ENCODE data around the gene KCNH1. TPM values are rescaled to one million over a fixed set of nuclear protein-coding genes. Genes with fewer than 3 reads are reported as not detected.
"Not testable (repeated sequence)": the region's sequence is repeated elsewhere in the genome, so short reads cannot be mapped to it uniquely, and the experiment has no call there.

KCNH1 gene
- polyA plus RNA-seq, 4 donors: 0.21 to 0.37 (median 0.30) TPM

- DNase-seq (ENCODE audit: low read depth in 4 of 4, low spot score in 3 of 4): no peak
Measured at GRCh38 chr1:211099393-211099792, 34.6 kb downstream of the KCNH1 start.

- no peak for DNase-seq (ENCODE audit: low read depth in 4 of 4, low spot score in 3 of 4)
Measured at GRCh38 chr1:211095381-211095780, 38.6 kb downstream of the KCNH1 start.

DNA sequence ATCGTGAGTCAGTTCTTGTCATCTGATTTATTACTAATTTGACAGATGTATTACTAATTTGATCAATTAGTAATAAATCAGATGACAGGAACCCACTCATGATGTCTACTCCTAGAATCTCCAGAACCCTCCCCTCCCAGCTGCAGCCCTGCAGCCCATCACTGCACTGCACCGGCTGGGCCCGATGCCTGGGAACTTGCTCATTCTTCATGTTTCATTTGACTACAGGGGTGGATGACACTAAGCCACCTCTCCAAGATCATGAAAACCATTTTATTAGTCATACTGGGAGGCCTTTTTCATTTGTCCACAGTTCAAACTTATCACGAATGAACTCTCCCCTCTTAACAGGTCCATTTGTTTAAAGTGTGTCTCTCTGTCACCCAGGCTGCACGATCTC lies 41.0 kb downstream of the KCNH1 start:
- no peak for DNase-seq (ENCODE audit: low read depth in 4 of 4, low spot score in 3 of 4)

DNA sequence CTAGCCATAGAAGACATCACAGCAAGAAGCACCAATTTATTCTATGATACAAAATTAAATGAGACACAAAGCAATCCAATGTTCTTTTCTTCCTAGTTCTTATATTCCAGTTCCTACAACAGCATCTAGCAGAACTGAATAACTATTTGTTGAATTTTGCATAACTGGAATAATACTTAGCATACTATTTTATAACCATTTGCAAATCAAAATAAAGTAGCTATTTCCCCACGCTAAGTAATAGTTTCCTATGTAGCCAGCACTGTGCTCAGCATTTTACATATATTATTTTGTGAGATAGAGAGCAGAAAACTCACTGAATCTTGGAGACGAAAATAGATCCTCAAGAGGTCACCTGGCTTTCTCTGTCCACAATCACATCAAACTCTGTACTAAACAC lies 42.1 kb downstream of the KCNH1 start:
- DNase-seq (ENCODE audit: low read depth in 4 of 4, low spot score in 3 of 4): no peak

DNA sequence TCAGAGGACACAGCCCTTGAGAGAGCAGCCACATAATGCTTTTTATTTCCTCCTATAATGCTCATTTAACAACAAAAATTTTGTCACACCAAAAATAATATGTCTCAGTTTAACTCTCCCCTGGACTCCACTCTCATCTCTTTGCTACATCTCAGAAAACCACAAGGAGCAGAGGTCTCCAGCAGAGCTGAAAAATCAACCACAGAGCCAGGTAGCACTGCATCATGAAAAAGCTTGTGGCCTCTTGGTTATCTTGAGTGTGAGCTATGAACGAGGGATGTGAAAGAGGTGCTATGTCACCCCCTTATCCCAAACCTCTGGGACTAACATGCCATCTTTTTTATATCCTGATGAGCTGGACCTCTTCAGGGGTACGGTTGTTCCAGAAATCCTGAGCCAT lies 44.4 kb downstream of the KCNH1 start:
- DNase-seq (ENCODE audit: low read depth in 4 of 4, low spot score in 3 of 4): no peak

DNA sequence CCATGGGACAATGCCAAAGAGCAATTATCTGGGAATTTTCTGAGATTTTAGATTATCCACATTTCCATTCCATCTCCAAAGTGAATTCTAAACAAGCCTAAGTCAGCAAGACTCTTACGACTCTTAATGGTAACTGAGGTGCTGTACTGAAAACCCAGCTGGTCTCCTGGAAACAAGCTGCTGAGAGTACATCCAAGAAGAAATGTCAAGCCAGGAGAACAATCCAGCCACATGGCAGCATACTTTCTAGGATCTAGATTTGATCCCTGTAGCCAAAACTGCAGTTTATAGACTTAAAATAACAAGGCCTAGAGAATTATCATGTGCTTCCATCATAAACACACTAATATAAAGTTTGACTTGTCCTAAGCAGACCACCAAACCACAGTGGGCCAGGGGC lies 45.8 kb downstream of the KCNH1 start:
- DNase-seq (ENCODE audit: low read depth in 4 of 4, low spot score in 3 of 4): no peak

GRCh38 chr1:211082824-211083223 lies 51.1 kb downstream of the KCNH1 start:
- DNase-seq (ENCODE audit: low read depth in 4 of 4, low spot score in 3 of 4): no peak

DNA sequence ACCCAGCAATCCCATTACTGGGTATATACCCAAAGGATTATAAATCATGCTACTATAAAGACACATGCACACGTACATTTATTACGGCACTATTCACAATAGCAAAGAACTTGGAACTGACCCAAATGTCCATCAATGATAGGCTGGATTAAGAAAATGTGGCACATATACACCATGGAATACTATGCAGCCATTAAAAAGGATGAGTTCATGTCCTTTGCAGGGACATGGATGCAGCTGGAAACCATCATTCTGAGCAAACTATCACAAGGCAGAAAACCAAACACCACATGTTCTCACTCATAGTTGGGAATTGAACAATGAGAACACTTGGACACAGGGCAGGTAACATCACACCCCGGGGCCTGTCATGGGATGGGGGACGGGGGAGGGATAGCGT lies 52.5 kb downstream of the KCNH1 start:
- DNase-seq (ENCODE audit: low read depth in 4 of 4, low spot score in 3 of 4): not testable (repeated sequence)

DNA sequence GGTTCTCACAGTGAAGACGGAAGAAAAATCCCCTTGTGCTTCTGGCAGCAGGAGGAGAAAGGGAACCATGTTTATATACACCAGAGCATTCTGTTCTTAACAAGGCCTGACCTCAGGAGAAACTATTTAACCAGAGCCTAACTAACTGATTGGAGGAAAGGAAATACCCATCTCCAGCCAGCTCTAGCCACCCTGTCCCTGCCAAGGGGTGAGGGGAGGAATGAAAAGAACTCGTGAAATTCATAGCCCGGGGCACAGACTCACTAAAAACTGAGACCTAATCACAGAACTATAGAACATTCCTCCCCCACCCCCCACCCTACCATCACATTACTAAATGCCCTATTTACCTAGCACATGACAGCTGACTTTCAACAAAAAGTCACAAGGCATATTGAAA lies 65.0 kb downstream of the KCNH1 start:
- no peak for DNase-seq (ENCODE audit: low read depth in 4 of 4, low spot score in 3 of 4)

GRCh38 chr1:211066781-211067384 lies 67.1 kb downstream of the KCNH1 start:
- no peak for DNase-seq (ENCODE audit: low read depth in 4 of 4, low spot score in 3 of 4)

- not testable (repeated sequence) for DNase-seq (ENCODE audit: low read depth in 4 of 4, low spot score in 3 of 4)
Measured at GRCh38 chr1:211041838-211042237, 92.1 kb downstream of the KCNH1 start.

GRCh38 chr1:211037095-211037494 lies 96.9 kb downstream of the KCNH1 start:
- DNase-seq (ENCODE audit: low read depth in 4 of 4, low spot score in 3 of 4): no peak

DNA sequence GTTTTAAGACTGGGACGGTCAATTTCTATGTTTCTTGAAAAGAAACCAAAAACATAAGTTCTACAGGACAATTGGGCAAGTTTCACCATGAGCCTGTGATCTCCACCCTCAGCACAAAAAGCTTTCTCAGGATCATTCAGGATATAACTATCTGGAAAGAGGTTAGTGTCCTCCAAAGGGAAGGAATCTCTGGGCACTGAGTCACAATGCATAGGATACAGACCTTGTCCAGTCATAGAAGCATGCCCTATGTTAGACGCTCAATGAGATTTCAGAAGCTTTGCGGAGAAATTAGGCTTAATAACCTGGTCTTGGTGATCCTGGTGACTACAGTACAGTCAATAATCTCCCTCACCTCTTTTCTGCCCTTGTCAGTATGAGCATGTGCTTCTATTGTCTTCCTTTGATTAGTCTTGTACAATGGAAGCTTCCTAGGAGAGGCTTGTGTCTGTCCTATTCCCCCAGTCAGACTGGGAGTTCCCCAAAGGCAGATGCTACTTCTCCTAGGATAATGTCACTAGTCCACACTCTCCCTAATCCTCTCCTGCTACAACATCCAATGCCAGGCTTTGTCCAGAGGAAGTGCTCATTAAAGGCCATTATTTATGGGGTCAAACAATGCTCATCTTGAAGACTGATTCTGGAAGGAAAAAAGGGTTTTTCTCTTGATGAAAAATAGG lies 97.4 kb downstream of the KCNH1 start:
- no peak for DNase-seq (ENCODE audit: low read depth in 4 of 4, low spot score in 3 of 4)

DNA sequence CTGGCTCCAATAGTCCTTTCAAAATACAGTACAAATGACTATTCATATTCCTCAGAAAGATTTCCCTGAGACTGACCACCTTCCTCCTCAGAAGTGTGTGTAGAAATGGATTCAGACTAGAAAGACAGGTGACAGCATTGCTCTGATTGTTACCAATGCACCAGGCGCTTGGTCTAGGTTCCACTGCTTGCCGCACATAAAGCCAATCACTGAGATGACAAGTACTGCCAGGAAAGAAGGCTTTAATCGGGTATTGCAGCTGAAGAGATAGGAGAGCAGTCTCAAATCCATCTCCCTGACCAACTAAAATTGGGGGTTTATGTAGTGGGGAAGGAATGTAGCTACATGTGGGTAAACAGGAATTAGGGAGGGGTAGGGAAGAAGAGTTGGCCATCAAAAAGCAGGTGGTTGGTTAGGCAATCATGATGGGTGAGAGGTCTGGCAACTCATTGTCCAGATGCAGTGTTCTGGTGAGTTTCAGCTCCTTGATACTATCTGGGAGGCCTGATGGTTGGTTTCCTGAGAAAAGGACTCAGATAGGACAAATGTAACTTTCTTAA lies 98.0 kb downstream of the KCNH1 start:
- DNase-seq (ENCODE audit: low read depth in 4 of 4, low spot score in 3 of 4): no peak

DNA sequence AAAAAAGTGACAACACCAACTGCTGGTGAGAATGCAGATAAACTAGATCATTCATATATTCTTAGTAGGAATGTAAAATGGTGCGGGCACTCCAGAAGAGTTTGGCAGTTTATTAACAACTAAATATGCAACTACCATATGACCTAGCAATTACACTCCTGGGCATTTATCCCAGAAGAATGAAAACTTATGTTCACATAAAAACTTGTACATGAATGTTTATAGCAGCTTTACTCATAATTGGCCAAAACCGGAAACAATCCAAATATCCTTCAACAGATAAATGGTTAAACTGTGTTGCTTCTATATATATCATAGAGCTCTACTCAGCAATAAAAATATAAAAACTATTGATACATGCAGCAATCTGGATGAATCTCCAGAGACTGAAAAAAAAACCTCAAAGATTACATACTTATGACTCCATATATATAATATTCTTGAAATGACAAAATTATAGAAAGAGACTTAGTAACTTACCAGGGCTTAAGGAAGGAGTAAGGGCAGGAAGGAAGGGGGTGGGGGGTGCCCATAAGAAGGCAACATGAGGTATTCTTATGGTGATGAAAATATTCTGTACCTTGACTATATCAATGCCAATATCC lies 99.9 kb downstream of the KCNH1 start:
- no peak for DNase-seq (ENCODE audit: low read depth in 4 of 4, low spot score in 3 of 4)

DNA sequence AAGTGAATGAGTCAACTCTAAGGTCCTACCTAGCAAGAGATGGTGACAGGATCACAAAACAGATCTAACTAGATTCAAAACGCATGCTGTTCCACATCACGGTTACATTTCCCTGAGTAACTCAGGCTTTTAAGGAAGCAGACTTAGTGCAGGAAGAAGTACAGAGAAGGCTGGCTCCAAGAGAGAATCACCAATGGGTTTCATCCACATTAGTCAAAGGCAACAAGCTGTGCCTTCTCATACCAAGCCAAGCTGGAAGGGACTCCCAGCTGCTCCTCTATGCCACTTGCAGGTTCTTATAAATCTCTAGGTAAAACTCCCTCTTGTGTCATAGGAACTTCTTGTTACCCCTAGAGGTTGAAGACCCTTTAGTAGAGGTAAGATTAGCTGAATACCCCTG lies 109.0 kb downstream of the KCNH1 start:
- DNase-seq (ENCODE audit: low read depth in 4 of 4, low spot score in 3 of 4): no peak

DNA sequence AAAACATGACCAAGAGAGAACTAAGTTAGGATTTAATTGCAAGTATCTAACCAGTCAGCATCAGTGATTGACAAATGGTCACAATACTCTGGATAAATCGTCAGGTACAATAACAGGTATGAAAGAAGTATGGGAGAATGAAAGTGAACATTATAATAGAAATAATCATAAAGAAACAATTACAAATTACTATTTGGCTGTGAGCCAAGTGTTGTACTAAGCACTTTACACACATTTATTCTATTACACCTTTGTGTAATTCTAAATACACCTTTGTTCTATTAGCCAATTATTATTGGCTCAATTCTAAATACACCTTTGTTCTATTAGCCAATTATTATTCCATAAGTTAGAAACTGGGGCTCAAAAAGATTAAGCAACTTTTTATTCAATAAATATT lies 114.7 kb downstream of the KCNH1 start:
- DNase-seq (ENCODE audit: low read depth in 4 of 4, low spot score in 3 of 4): no peak

DNA sequence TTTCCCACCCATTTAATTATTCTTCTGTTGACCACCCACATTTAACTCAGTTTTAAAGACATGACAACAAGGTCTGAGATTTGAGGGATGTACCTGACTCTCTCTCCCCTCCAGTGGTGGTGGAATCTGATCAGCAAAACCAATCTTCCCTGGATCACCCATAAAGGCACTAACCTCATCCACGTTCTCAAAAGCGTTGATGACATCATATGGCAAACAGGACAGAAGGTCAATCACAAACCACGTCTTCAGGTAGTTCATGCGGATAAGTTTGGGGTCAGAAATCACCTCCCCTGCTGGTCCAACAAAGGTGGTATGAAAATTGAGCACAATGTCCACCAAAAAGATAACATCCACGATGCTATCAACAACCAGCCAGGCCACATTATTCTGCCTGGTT lies 115.3 kb downstream of the KCNH1 start:
- DNase-seq (ENCODE audit: low read depth in 4 of 4, low spot score in 3 of 4): no peak

DNA sequence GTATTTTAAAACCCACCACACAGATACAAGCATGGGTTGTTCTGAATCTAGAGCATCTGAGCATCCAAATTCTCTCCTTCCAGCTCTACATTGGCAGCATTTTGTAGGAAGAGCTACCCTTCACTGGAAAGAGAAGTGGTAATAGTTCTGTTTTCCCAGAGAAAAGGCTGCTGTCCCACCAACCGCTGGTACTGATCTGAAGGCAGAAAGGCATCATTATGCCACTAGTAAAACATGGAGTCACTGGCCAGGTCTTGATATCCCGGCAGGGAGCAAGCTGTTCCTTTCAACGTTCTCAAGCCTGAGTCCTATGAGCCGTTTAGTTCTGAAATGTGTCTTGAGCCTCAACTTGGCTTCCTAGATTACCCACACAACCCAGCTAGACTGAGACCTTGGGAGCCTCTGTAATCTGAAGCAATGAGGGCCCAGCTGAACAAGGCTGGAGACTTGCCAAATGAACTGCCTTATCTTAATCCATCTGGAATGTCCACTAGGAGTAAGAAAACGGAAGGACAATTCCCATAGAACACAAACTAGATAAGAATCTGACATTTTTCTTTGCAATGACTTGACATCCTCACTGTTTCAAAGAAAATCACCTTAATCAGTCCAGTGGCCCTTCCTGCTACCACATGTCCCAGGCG lies 116.8 kb downstream of the KCNH1 start:
- DNase-seq (ENCODE audit: low read depth in 4 of 4, low spot score in 3 of 4): no peak

DNA sequence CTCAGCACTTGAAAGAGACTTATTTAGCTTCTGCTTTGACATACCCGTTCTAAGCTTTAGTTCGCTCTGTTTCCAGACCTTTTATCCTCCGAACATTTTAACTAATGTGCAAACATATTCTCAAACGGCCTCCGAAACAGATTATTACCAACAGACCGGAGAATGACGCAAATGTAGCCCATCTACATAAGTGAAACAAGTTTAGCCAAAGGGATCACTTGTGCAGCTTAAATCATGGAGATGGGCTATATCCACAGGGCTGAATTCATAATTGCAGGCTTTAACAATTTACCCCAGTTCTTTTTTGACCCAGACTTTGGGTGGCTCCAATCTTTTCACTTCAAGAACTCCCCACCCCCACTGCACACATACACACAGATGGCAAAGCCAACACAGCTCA lies 119.7 kb downstream of the KCNH1 start:
- DNase-seq (ENCODE audit: low read depth in 4 of 4, low spot score in 3 of 4): no peak
